GM06990 (cell line): ENCODE data around the gene GPI.

Experiments
- DNase-seq: peaks from one replicate; pipeline ENCODE4 v3.0.0-alpha.2; 2011; ENCODE audit not compliant: insufficient read length; ENCODE audit errors: extremely low read depth
- H3K27me3 ChIP-seq: replicated peaks from 2 replicates; pipeline ENCODE4 v1.6.0; 2011; ENCODE audit warnings: low read length; ENCODE audit not compliant: control insufficient read depth, insufficient read depth
- H3K36me3 ChIP-seq: 2 replicates; pipeline ENCODE4 v1.5.1; 2011; ENCODE audit warnings: low read length; ENCODE audit not compliant: control insufficient read depth, insufficient read depth
- H3K4me3 ChIP-seq: replicated peaks from 2 replicates; pipeline ENCODE4 v1.5.1; 2011; ENCODE audit warnings: low read depth, mild to moderate bottlenecking, control low read depth, low read length
- CTCF ChIP-seq: IDR thresholded peaks from 2 replicates; pipeline ENCODE4 v1.5.1; 2011; ENCODE audit warnings: low read length, control low read depth, mild to moderate bottlenecking, inconsistent platforms; ENCODE audit not compliant: insufficient read depth, poor library complexity, severe bottlenecking

GPI gene

GRCh38 chr19:34343751-34344150, 21.2 kb upstream of the GPI start:
- DNase-seq = no peak
- TF ChIP-seq CTCF = no peak
- Histone ChIP-seq H3K4me3 (no peak overlapping the region), H3K36me3 (peaks cover 15% of the 10 kb centered on the region), H3K27me3 (no peaks in the 10 kb centered on the region)

- no peaks in the 10 kb centered on the region for H3K27me3 ChIP-seq
- no peak for DNase-seq
- H3K36me3 ChIP-seq = peaks cover 15% of the 10 kb centered on the region
- peak; percentile 86 for TF ChIP-seq CTCF
- no peak overlapping the region for H3K4me3 ChIP-seq
These were observed 19.0 kb upstream of the GPI start for GRCh38 chr19:34345947-34346351.

GRCh38 chr19:34347561-34348165, 17.3 kb upstream of the GPI start:
- Histone ChIP-seq H3K27me3 (no peaks in the 10 kb centered on the region), H3K4me3 (no peak overlapping the region), H3K36me3 (peaks cover 10% of the 10 kb centered on the region)
- DNase-seq = no peak
- TF ChIP-seq CTCF = no peak

- Histone ChIP-seq H3K36me3 (peaks cover 13% of the 10 kb centered on the region), H3K4me3 (no peak overlapping the region), H3K27me3 (no peaks in the 10 kb centered on the region)
- DNase-seq = no peak
- TF ChIP-seq CTCF = no peak
These were observed 16.0 kb upstream of the GPI start for GRCh38 chr19:34348899-34349487.

- DNase-seq = no peak
- no peak for TF ChIP-seq CTCF
- Histone ChIP-seq H3K36me3 (peaks cover 13% of the 10 kb centered on the region), H3K27me3 (no peaks in the 10 kb centered on the region), H3K4me3 (no peak overlapping the region)
These were observed 14.8 kb upstream of the GPI start for GRCh38 chr19:34350161-34350561.
